ENCODE results near the gene ITPKC.

ITPKC gene

GRCh38 chr19:40777645-40777936 is 60.7 kb downstream of the ITPKC start (continued):
- TF ChIP-seq, protein P1, sequence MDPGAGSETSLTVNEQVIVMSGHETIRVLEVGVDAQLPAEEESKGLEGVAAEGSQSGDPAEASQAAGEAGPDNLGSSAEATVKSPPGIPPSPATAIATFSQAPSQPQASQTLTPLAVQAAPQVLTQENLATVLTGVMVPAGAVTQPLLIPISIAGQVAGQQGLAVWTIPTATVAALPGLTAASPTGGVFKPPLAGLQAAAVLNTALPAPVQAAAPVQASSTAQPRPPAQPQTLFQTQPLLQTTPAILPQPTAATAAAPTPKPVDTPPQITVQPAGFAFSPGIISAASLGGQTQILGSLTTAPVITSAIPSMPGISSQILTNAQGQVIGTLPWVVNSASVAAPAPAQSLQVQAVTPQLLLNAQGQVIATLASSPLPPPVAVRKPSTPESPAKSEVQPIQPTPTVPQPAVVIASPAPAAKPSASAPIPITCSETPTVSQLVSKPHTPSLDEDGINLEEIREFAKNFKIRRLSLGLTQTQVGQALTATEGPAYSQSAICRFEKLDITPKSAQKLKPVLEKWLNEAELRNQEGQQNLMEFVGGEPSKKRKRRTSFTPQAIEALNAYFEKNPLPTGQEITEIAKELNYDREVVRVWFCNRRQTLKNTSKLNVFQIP (CRISPR knock-in tag; IDR thresholded peaks at IDR 0.05; ENCODE audit: borderline replicate concordance, low read depth) = no peak

- TF ChIP-seq ARNTL (CRISPR knock-in tag; IDR thresholded peaks at IDR 0.05; ENCODE audit: borderline replicate concordance, low read depth) = no peak
- no peak for TF ChIP-seq TOX (CRISPR knock-in tag; IDR thresholded peaks at IDR 0.05; ENCODE audit: borderline replicate concordance)
- 0 out of 2 replicates have a peak, but pooled peaks have one; percentile 13 for TF ChIP-seq TCF4 (CRISPR knock-in tag; IDR thresholded peaks at IDR 0.05; ENCODE audit: borderline replicate concordance)
- TF ChIP-seq PPARA (CRISPR knock-in tag; IDR thresholded peaks at IDR 0.05; ENCODE audit: borderline replicate concordance) = no peak
- TF ChIP-seq ZNF70 (CRISPR knock-in tag; IDR thresholded peaks at IDR 0.05) = no peak
- ATAC-seq = peak; percentile 90
Measured at GRCh38 chr19:40777937-40778705, 61.2 kb downstream of the ITPKC start, which contains the start of gene RAB4B. RAB4B (plus strand) TSS chr19:40778247; CDS start chr19:40778376, 129 bp downstream.

GRCh38 chr19:40778706-40779284 is 61.9 kb downstream of the ITPKC start:
- ATAC-seq = peak; percentile 78; the same call in 1 of the 3 replicates
- no peak for TF ChIP-seq TOX (CRISPR knock-in tag; IDR thresholded peaks at IDR 0.05; ENCODE audit: borderline replicate concordance)
- peak; percentile 81 for TF ChIP-seq ZNF70 (CRISPR knock-in tag; IDR thresholded peaks at IDR 0.05)

GRCh38 chr19:40780582-40780981 is 63.7 kb downstream of the ITPKC start:
- TF ChIP-seq TCF4 (CRISPR knock-in tag; IDR thresholded peaks at IDR 0.05; ENCODE audit: borderline replicate concordance) (no peak), OSR1 (CRISPR knock-in tag; IDR thresholded peaks at IDR 0.05) (no peak), ZNF70 (CRISPR knock-in tag; IDR thresholded peaks at IDR 0.05) (no peak), PPARA (CRISPR knock-in tag; IDR thresholded peaks at IDR 0.05; ENCODE audit: borderline replicate concordance) (no peak), TOX (CRISPR knock-in tag; IDR thresholded peaks at IDR 0.05; ENCODE audit: borderline replicate concordance) (no peak), RARB (CRISPR knock-in tag; IDR thresholded peaks at IDR 0.05) (no peak), ZFP3 (CRISPR knock-in tag; IDR thresholded peaks at IDR 0.05) (no peak), ESRRG (CRISPR knock-in tag; IDR thresholded peaks at IDR 0.05) (no peak), SNAI2 (CRISPR knock-in tag; IDR thresholded peaks at IDR 0.05) (no peak), GLIS3 (CRISPR knock-in tag; IDR thresholded peaks at IDR 0.05) (no peak), ZFP30 (CRISPR knock-in tag; IDR thresholded peaks at IDR 0.05) (no peak), ZNF565 (CRISPR knock-in tag; conservative IDR thresholded peaks at IDR 0.05; ENCODE audit: low read depth) (no peak)
- TF ChIP-seq, protein P1 (CRISPR knock-in tag; IDR thresholded peaks at IDR 0.05; ENCODE audit: borderline replicate concordance, low read depth) = no peak
- TF ChIP-seq, protein P2, sequence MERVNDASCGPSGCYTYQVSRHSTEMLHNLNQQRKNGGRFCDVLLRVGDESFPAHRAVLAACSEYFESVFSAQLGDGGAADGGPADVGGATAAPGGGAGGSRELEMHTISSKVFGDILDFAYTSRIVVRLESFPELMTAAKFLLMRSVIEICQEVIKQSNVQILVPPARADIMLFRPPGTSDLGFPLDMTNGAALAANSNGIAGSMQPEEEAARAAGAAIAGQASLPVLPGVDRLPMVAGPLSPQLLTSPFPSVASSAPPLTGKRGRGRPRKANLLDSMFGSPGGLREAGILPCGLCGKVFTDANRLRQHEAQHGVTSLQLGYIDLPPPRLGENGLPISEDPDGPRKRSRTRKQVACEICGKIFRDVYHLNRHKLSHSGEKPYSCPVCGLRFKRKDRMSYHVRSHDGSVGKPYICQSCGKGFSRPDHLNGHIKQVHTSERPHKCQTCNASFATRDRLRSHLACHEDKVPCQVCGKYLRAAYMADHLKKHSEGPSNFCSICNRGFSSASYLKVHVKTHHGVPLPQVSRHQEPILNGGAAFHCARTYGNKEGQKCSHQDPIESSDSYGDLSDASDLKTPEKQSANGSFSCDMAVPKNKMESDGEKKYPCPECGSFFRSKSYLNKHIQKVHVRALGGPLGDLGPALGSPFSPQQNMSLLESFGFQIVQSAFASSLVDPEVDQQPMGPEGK (CRISPR knock-in tag; IDR thresholded peaks at IDR 0.05; ENCODE audit: borderline replicate concordance) = no peak
- ATAC-seq = no peak

GRCh38 chr19:40781140-40781539 is 64.2 kb downstream of the ITPKC start:
- TF ChIP-seq TOX (CRISPR knock-in tag; IDR thresholded peaks at IDR 0.05; ENCODE audit: borderline replicate concordance) (no peak), OSR1 (CRISPR knock-in tag; IDR thresholded peaks at IDR 0.05) (no peak), RARB (CRISPR knock-in tag; IDR thresholded peaks at IDR 0.05) (no peak), SNAI2 (CRISPR knock-in tag; IDR thresholded peaks at IDR 0.05) (no peak)
- TF ChIP-seq, protein P3, sequence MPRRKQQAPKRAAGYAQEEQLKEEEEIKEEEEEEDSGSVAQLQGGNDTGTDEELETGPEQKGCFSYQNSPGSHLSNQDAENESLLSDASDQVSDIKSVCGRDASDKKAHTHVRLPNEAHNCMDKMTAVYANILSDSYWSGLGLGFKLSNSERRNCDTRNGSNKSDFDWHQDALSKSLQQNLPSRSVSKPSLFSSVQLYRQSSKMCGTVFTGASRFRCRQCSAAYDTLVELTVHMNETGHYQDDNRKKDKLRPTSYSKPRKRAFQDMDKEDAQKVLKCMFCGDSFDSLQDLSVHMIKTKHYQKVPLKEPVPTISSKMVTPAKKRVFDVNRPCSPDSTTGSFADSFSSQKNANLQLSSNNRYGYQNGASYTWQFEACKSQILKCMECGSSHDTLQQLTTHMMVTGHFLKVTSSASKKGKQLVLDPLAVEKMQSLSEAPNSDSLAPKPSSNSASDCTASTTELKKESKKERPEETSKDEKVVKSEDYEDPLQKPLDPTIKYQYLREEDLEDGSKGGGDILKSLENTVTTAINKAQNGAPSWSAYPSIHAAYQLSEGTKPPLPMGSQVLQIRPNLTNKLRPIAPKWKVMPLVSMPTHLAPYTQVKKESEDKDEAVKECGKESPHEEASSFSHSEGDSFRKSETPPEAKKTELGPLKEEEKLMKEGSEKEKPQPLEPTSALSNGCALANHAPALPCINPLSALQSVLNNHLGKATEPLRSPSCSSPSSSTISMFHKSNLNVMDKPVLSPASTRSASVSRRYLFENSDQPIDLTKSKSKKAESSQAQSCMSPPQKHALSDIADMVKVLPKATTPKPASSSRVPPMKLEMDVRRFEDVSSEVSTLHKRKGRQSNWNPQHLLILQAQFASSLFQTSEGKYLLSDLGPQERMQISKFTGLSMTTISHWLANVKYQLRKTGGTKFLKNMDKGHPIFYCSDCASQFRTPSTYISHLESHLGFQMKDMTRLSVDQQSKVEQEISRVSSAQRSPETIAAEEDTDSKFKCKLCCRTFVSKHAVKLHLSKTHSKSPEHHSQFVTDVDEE (CRISPR knock-in tag; IDR thresholded peaks at IDR 0.05) = no peak
- no peak for ATAC-seq
